Measurements from ENCODE around the gene BRPF1.

DNA sequence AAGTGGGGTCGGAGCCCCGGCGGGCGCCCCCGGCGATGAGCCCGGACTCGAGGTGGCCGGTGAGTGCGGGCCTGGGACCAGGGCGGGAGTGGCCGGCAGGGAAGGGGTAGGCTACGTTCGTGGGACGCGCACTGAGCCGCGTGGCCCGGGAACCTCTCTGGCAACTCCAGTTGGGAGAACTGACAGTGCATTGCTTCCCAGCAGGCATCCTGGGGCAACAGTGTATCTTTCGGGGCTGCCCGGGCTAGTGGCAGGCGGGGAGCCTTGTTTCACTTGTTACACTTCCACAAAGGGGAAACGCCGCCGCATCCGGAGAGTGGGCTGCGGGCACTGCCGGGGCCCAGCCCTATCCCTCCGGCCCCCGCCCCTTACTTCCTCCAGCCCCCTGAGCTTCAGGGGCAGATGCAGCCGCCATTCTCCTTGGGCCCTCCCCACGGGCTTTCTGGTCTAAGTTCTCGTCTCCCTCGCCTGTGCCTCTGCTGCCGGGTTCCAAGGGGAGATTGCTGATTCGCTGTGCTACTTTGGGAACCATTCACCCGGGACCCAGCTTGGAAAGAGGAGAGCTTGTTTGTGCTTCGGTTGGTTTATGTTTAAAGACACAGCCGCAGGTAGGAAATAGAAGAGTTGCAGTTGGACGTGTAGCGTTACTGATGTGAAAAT lies 675 bp downstream of the BRPF1 start:
- no peak for TF ChIP-seq CTCF (IDR thresholded peaks at IDR 0.05)
- no peak for TF ChIP-seq POLR2A (IDR thresholded peaks at IDR 0.05)
